Smooth muscle cell (in vitro differentiated cells): ENCODE data around the gene NAP1L1. TPM values are rescaled to one million over a fixed set of nuclear protein-coding genes. Genes with fewer than 3 reads are reported as not detected.

Experiments
- DNase-seq: peaks from one replicate; lab custom pipeline; 2025; ENCODE audit not compliant: unreplicated experiment; lab: John Stamatoyannopoulos, UW
- H2AFZ ChIP-seq: fragments of 200-600 bp; sonication (generic); 2 replicates; pipeline ENCODE4 v1.6.0; 2016; ENCODE audit warnings: antibody characterized with exemption, low read depth, mild to moderate bottlenecking
- H3F3A ChIP-seq: fragments of 200-600 bp; sonication (generic); 2 replicates; pipeline ENCODE4 v1.6.0; 2017; ENCODE audit warnings: antibody characterized with exemption, low read depth
- H3K27ac ChIP-seq: fragments of 200-600 bp; sonication (generic); 2 replicates; pipeline ENCODE4 v1.5.1; 2016; ENCODE audit warnings: low read depth, mild to moderate bottlenecking
- H3K27me3 ChIP-seq: fragments of 200-600 bp; sonication (generic); 2 replicates; pipeline ENCODE4 v1.6.1; 2016; ENCODE audit warnings: low read depth, mild to moderate bottlenecking
- H3K36me3 ChIP-seq: fragments of 200-600 bp; sonication (generic); 2 replicates; pipeline ENCODE4 v1.5.1; 2016; ENCODE audit warnings: low read depth
- H3K4me1 ChIP-seq: fragments of 200-600 bp; sonication (generic); 2 replicates; pipeline ENCODE4 v1.5.1; 2016; ENCODE audit warnings: low read depth
- H3K4me2 ChIP-seq: fragments of 200-600 bp; sonication (generic); 2 replicates; pipeline ENCODE4 v1.6.0; 2016; ENCODE audit warnings: mild to moderate bottlenecking
- H3K4me3 ChIP-seq: fragments of 200-600 bp; sonication (generic); 2 replicates; pipeline ENCODE4 v1.5.1; 2016; ENCODE audit warnings: mild to moderate bottlenecking
- H3K79me2 ChIP-seq: fragments of 200-600 bp; sonication (generic); 2 replicates; pipeline ENCODE4 v1.6.0; 2016; ENCODE audit warnings: low read depth, mild to moderate bottlenecking
- H3K9ac ChIP-seq: fragments of 200-600 bp; sonication (generic); 2 replicates; pipeline ENCODE4 v1.6.0; 2016; ENCODE audit warnings: low read depth
- H3K9me3 ChIP-seq: fragments of 200-600 bp; sonication (generic); replicated peaks from 2 replicates; pipeline ENCODE4 v1.5.1; 2016; ENCODE audit warnings: low read depth
- H4K20me1 ChIP-seq: fragments of 200-600 bp; sonication (generic); 2 replicates; pipeline ENCODE4 v1.6.0; 2016; ENCODE audit warnings: low read depth
- CTCF ChIP-seq: fragments of 200-600 bp; sonication (generic); IDR thresholded peaks from 2 replicates; pipeline ENCODE4 v1.5.1; 2017; ENCODE audit warnings: borderline replicate concordance, mild to moderate bottlenecking, antibody characterized with exemption; ENCODE audit not compliant: insufficient read depth, poor library complexity, severe bottlenecking
- WGBS: methylation state at CpG from one replicate; pipeline ENCODE4 v1.1.7; 2016; ENCODE audit warnings: low lambda C conversion rate; 5-methylcytosine and 5-hydroxymethylcytosine counted together
- polyA plus RNA-seq: library from polyadenylated mRNA; unstranded; fragments of >200 nt; fragmentation: Nextera tagmentation; extraction: Ambion mirVana; gene quantifications from 2 replicates; pipeline ENCODE4 v1.2.1, GENCODE V29; 2016
- total RNA-seq: library from RNA; depleted of rRNA; stranded (reverse); fragments of >200 nt; gene quantifications from 2 replicates; pipeline ENCODE4 v1.2.3, GENCODE V29; 2014

NAP1L1 gene
- total and polyA plus RNA-seq, 2 experiments from 2014 or later, result 110 to 221 TPM

DNA sequence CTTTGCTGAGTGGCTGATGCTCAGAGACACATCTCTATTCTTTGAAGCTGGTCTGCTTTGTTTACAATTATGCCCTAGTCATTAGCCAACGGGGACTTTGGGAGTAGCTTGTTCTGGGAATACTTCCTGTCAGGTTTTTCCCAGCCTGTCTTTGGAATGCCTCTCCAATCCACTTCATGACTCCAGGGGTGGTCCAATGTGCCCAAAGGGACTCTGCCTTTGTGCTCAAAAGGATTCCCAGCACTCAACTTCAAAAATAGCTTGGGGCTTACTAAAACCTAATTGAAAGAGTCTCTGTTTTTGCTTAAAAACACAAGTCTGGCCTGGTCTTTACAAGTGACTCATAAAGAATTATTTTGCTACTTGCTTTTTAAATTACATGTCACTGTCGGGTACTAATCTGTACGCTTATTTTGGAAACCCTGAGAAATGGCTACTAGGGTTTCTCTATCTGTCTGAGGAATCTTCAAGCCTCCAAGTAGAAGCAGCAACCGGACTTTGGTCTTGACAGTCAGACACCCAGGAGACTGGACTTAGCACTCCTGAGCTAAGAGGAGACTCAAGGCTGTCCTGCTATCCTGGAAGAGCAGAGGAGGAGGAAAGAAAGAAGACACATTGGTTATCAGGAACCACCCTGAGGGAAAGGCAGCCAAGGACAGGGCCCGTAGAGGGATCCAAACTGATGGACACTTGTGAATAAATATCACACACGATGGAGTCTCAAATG is 73.6 kb downstream of the NAP1L1 start:
- H3F3A ChIP-seq, result peaks cover 10% of the 10 kb centered on the region
- peak overlapping the region; percentile 85 for H3K27ac ChIP-seq
- TF ChIP-seq CTCF, result no peak
- peak overlapping the region; percentile 3 for H3K9ac ChIP-seq
- H2AFZ ChIP-seq, result peak overlapping the region; percentile 81
- peaks cover 8% of the 10 kb centered on the region for H3K4me1 ChIP-seq
- H3K9me3 ChIP-seq, result no peaks in the 10 kb centered on the region
- H3K36me3 ChIP-seq, result no peaks in the 10 kb centered on the region
- peak overlapping the region; percentile 62 for H3K4me2 ChIP-seq
- 20% methylated on average over 6 of the region's 6 CpGs for WGBS
- H3K27me3 ChIP-seq, result no peaks in the 10 kb centered on the region
- DNase-seq, result no peak
- no peaks in the 10 kb centered on the region for H3K79me2 ChIP-seq
- no peak overlapping the region for H3K4me3 ChIP-seq
- no peaks in the 10 kb centered on the region for H4K20me1 ChIP-seq

DNA sequence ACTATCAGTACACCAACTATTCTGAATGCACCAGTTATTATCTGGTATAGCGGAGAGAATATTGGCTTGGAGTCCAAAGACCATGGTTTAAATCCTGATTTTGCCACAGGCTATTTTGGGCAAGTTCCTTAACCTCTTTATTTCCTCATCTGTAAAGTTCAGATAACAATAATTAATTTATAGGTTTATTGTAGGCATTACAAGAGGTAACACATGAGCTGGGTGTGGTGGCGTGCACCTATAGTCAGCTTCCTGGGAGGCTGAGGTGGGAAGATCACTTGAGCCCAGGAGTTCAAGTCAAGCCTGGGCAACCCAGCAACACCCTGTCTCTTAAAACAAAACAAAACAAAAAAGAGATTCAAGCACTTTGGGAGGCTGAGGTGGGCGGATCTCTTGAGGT is 76.1 kb downstream of the NAP1L1 start:
- no peaks in the 10 kb centered on the region for H3K9me3 ChIP-seq
- H3K79me2 ChIP-seq, result no peaks in the 10 kb centered on the region
- peaks cover 8% of the 10 kb centered on the region for H3K4me1 ChIP-seq
- TF ChIP-seq CTCF, result no peak
- H3F3A ChIP-seq, result peaks cover 10% of the 10 kb centered on the region
- H3K4me2 ChIP-seq, result no peak overlapping the region
- no peaks in the 10 kb centered on the region for H3K27me3 ChIP-seq
- H3K9ac ChIP-seq, result no peak overlapping the region
- no peak overlapping the region for H2AFZ ChIP-seq
- no peak overlapping the region for H3K27ac ChIP-seq
- no peaks in the 10 kb centered on the region for H4K20me1 ChIP-seq
- no peaks in the 10 kb centered on the region for H3K36me3 ChIP-seq
- DNase-seq, result no peak
- no peak overlapping the region for H3K4me3 ChIP-seq
- WGBS, result 99% methylated on average over 3 of the region's 3 CpGs

- TF ChIP-seq CTCF, result no peak
- no peaks in the 10 kb centered on the region for H3K36me3 ChIP-seq
- no peaks in the 10 kb centered on the region for H4K20me1 ChIP-seq
- no peak overlapping the region for H3K4me3 ChIP-seq
- H3K9me3 ChIP-seq, result no peaks in the 10 kb centered on the region
- DNase-seq, result no peak
- H3K4me2 ChIP-seq, result no peak overlapping the region
- peaks cover 8% of the 10 kb centered on the region for H3K4me1 ChIP-seq
- no peak overlapping the region for H3K9ac ChIP-seq
- peaks cover 10% of the 10 kb centered on the region for H3F3A ChIP-seq
- 83% methylated on average over 8 of the region's 8 CpGs for WGBS
- no peak overlapping the region for H2AFZ ChIP-seq
- H3K27me3 ChIP-seq, result no peaks in the 10 kb centered on the region
- H3K79me2 ChIP-seq, result no peaks in the 10 kb centered on the region
- no peak overlapping the region for H3K27ac ChIP-seq
These were observed 76.8 kb downstream of the NAP1L1 start for GRCh38 chr12:76007640-76008039.
